Activated gamma-delta T cell treated with anti-CD3 and anti-CD28 coated beads, Interleukin-2, amount 50 U/mL, for 16 hours (primary cell): ENCODE measurements around the gene BRAP.
A peak's percentile ranks its signal among the peaks of the same experiment; 100 is the strongest.
"Not testable (repeated sequence)": the region's sequence is repeated elsewhere in the genome, so short reads cannot be mapped to it uniquely, and the experiment has no call there.

Experiments
- DNase-seq: peaks from one replicate; pipeline ENCODE4 v3.0.0-alpha.2; 2020; ENCODE audit warnings: low read depth

The BRAP gene

DNA sequence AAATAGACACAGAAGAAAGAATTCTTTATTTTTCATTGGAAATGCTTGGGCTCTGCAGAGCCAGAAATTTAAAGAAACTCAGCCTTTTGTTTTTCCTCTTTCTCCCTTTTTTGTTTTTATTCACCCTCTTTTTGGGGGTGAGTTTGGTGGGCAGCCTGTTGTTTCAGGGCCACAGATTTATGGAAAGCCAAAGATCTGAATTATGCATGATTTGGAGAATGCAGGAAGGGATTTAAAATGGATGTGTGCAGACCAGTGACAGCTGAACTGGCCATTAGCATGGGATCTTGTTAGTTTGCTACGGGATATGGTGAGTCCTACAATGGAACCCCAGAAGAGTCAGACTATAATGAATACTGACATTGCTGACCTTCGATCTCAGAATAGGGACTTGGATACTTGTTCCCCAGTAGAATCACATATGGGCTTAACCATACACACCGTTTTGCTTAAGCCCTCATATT is 79.0 kb downstream of the BRAP start:
- DNase-seq, result no peak

DNA sequence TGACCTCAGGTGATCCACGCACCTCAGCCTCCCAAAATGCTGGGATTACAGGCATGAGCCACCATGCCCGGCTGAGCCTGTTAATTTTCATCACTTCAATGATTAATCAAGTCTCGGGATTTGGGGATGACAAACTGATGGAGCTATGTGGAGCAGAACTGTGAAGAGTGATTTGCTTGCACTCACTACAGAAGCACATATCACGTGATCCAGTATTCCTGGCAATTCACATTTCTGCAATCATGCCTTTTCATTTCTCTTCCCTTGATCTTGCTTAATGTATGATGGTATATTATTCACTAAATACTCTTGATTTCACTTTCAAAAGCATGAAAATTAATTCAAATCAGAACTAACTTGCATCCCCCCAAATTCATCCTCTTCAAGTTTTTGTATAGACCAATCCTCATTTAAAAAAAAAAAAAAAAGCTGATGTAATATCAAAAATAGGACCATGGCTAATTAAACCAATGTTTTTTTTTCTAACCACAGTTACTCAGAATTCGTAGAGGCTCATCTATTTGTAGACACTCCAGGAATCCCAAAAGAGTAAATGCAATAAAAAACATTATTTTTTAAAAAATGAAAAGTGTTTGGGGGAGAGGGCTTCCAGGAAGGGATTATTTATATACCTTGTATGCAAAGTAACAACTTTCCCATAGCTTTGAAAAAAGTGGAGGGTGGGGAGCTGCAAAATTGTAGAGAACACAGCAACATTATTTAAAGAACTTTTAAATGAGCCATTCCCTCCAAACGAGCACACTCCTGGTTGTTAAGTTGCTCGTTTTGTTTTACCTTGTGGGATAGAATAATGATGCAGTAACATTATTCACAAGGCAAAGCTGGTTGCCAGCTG is 79.6 kb downstream of the BRAP start:
- DNase-seq, result no peak

DNA sequence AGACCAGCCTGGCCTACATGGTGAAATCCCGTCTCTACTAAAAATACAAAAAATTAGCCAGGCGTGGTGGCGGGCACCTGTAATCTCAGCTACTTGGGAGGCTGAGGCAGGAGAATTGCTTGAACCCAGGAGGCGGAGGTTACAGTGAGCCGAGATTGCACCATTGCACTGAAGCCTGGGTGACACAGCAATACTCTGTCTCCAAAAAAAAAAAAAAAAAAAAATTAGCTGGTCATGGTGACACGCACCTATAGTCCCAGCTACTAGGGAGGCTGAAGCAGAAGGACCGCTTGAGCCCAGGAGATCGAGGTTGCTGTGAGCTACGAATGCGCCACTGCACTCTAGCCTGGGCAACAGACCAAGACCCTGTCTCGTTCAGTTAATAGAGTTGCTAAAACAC is 82.9 kb downstream of the BRAP start:
- not testable (repeated sequence) for DNase-seq

DNA sequence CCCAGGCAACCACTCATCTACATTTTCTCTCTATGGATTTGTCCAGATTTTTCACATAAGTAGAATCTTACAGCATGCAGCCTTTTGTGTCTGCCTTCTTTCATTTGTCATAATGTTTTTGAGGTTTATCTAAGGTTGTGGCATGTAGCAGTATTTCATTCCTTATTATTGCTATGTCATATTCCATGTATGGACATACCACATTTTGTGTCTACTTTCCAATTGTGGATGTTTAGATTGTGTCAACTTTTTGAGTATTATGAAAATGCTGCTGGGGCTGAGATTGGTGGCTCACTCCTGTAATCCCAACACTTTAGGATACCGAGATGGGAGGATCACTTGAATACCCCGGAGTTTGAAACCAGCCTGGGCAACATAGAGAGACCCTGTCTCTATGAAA is 83.4 kb downstream of the BRAP start:
- no peak for DNase-seq

DNA sequence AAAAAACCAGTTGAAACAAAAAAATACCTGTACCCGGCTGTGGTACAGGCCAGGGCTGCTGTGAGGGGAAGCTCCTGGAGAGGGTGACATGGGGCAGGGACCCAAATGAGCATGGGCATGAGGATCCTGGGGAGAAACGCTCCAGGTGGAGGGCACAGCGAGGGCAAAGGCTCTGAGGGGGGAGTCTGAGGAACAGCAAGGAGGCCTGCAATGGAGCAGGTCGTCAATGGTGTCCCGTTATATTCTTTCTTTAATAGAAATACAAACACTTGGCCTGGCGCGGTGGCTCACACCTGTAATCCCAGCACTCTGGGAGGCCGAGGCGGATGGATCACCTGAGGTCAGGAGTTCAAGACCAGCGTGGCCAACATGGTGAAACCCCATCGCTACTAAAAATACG is 84.8 kb downstream of the BRAP start:
- not testable (repeated sequence) for DNase-seq

DNA sequence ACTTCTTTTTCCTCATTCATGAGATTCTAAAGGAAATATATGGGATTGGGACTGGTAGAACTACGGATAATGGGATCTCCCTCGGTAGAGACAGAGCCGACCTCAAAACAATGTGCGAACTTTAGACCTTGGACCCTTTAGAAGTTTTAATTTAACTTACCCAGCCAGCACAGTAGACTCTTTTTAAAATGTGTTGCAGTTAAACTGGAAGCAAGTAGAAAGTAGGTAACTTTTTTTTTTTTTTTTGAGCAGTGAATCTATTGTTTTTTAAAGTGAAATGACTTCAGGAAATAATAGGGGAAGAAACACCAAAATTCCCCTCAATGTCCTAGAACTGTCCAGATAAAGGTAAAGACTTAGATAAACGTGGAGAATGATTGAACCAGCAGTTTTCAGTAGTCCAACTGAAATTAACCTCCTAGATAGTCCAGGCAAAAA is 85.5 kb downstream of the BRAP start:
- no peak for DNase-seq

- DNase-seq, result peak; percentile 84
Observed at GRCh38 chr12:111599453-111600204, 86.1 kb downstream of the BRAP start.

DNA sequence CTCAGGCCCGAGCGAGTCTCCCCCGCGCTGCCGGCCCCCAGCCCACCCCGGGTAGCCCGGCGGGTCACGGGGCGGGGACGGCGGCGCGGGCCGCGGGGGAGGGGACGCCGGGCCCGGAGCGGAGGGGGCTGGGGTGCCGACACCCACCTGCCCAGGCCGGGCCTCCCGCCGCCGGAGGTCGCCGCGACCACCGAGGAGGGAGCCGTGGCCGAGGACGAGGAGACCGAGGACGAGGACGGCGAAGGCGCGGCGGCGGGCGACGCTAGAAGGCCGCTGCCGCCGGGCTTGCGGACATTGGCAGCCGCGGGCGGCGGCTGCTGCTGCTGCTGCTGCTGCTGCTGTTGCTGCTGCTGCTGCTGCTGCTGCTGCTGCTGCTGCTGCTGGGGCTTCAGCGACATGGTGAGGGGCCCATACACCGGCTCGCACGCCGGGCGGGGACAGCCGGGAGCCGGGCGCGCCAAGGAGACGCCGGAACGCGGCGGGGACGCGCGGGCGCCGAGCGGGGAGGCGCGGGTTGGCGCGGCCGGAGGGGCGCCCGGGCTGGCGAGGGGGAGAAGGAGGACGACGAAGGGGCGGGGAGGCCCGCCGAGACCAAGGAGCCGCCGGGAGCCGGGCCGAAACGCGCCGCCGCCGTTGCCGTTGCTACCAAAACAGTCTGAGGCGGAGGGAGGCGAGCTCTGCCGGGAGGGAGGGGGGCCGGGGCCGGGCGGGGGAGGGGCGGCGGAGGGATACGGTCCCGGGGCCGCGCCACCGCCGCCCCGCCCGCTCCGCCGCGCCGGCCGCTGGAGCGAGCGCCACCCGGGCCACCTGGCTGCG is 86.9 kb downstream of the BRAP start, which contains the start of gene ATXN2:
Gene ATXN2, minus strand, starts transcription at position 679 of the 816 bp plus-strand sequence. Its CDS starts 281 bp downstream, at position 398.
- peak; percentile 51 for DNase-seq

GRCh38 chr12:111597831-111598636 is 87.7 kb downstream of the BRAP start:
- peak; percentile 6 for DNase-seq

DNA sequence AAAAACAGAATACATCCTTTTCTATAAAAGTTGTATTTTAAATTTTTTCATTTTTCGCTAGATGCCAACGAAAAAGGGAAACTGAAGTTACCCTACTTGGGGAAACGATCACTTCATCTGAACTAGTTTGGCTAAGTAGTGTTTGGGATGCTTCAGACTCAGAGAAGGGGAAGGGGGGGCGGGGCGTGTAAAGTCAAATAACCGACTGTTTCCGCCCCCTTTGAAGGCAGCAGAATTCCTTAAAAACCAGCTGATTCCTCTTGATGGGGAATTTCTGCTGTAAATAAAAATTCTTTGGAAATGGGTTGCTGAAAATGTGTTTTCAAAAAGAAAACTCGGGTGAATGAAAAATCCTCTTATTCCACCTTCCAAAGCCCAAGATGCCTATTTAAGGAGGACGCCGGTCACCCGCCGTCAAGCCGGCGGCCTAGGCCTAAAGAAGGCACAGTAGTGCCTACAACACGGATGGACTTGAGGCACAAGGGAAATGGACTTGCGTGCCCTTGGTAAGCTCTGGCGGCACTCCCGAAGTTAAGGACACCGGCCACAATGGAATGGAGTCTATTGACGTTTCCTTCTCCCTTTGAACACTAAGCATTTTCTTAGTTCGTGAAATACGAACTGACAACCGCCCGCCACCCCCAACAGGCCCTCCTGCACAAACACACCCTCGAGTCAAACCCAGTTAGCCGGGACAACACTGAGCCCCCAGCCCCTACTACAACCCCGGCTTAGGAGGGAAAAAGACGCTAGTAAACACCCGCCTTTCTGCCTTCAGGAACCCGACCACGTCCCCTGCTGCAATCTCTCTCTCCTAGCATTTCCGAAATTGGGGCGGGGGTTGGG is 88.5 kb downstream of the BRAP start:
- DNase-seq, result no peak

DNA sequence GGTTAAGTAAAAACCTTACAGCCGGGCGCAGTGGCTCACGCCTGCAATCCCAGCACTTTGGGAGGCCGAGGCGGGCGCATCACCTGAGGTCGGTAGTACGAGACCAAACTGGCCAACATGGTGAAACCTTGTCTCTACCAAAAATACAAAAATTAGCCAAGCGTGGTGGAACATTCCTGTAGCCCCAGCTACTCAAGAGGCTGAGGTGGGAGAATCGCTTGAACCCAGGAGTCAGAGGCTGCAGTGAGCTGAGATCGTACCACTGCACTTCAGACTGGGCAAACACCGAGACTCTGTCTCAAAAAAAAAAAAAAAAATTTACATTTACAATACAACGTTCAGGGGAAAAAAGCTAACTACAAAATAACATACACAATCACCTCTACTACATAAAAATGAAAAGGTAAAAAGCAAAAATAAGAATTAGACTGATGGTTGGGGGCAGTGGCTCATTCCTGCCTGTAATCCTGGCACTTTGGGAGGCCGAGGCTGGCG is 90.4 kb downstream of the BRAP start:
- not testable (repeated sequence) for DNase-seq
